Measurements from ENCODE around the gene PRKG2.

The PRKG2 gene

DNA sequence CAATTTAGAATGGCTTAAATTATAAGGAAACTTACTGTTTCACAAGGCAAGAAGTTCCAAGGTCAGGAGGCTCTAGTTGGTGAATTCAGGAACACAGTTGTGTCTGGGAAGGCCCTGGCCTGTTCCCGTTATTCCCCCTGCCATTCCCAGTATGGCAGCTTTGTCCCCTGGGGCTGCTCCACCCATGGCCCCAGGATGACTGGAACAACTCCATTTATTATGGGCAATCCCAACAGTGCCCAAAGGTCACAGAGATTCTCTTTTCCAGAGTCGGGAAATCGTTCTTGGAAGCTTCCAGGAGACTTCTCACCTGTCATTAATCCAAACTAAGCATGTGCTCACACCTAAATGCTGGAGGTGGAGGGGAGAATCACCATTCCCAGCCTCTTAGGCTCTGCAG is 2.8 kb upstream of the PRKG2 start:
- no peak for DNase-seq (ENCODE audit: low spot score)

DNA sequence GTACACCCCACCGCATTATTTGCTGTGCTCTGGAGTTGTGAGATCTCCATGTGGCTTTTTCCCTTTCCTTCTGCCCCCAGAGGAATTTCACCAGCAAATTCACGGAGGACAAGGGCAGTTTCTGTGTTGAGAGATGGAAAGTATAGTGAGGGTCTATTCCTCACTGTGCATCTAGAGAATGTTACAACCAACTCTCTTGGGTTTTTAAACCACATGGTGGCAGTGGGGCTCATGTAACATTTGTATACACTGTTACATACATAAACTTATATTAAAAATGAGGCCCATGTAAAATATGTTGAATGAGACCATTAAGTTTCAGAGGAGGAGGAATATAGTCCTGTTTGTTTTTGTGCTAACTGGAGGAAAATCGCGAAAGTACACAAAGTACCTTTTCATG is 909 bp upstream of the PRKG2 start:
- no peak for DNase-seq (ENCODE audit: low spot score)

DNA sequence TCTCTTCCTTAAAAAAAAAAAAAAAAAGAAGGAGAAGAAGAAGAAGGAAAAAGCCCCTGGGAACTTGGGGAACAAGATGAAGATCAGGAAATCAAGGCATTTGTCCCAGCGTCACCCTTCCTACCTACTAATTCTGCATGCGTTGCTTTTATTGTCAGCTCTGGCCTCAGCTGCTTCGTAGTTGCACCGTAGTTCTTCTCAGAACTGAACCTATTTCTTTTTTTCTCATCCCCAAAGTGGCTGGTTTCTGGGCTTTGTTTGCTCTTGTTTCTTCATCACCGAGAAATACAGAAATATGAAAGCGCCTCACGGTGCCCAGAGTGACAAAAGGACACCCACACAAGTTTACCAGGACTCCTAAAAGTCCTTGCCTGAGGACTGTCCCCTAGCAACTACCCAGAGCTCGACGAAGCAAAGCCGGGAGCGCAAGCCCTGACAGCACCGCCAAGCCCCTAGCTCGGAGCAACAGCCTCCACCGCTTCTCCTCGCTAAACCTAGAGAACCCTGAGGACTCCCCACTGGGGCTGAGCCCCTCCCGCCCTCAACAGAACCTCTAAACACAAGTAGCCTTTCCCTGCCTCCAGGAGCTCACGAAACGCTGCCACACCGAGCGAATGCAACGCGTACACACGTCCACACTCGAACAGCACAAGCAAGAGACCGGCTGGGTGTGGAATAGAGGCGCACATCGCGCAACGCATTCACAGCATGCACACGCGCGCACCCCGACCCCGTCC is 710 bp downstream of the PRKG2 start:
- DNase-seq (ENCODE audit: low spot score): peak; percentile 59

DNA sequence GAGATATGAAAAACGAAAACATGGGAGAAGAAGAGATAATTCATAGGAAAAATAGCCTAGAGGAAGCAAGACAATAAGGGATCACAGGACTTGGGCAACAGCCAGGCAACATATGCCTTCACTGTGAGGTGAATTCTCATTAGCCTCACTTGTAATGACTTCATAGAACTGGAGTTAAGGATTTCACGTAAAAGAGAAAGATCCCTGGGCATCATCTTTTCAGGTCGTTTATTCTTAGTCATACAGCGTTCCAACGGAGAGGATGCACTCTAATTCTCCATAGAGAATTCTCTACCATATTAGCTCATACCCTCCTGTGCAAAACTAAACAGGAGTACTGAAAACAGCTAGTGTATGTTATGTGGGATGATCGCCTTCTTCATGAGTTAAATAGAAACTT is 1.4 kb downstream of the PRKG2 start:
- no peak for DNase-seq (ENCODE audit: low spot score)

DNA sequence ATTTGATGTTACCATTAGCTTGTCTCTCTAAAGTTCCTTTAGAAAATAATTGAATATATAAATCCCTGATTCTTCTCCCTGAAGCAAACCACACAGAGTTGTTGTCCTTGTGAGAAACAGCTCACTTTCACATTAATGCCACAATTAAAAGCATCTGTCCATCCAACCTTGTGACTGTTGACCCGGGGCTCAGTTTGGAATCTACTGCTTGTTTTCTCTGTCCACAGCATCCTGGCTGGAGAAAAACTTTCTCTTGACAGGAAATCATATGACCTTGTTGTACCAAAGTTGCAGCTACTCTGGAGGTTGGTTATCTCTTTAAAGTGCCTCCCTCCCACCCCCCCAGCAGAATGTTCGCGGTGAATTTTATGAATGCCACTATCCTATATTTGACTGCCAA is 3.1 kb downstream of the PRKG2 start:
- no peak for DNase-seq (ENCODE audit: low spot score)

DNA sequence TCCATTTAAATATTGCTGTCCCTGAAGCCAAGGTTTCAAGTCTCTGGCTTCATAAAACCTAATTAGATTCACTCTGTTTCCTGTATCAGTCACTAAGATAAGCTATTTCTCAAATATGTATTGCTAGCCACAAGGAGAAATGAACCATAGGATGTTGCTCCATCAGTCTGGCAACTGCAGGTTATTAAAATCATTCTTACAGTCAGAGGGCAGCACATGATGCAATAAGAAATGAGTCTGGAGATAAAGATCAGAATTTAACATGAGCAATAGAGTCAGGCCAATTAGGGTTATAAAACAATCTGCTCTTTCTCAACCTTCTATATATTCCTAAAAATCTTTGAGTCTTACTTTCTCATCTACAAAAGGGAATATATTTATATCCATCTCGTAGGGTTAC is 7.2 kb downstream of the PRKG2 start:
- no peak for DNase-seq (ENCODE audit: low spot score)

DNA sequence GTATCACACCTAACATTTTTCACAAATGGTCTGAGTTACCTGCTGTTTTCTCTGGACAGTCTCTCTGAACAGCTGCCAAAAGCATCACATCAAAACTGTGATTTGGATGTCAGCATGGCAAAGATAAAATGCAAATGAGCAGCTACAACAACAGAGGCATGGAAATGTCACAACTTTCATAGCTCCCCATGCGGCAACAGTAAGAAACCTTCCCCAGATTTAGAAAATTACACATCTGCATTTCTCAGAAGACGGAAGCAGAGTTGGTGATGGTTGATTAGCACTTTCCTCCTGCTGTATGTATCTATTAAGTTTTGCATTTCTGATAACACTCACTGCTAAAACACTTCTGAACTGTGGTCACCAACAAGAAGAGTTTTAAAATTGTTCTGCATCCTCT is 9.7 kb downstream of the PRKG2 start:
- no peak for DNase-seq (ENCODE audit: low spot score)

DNA sequence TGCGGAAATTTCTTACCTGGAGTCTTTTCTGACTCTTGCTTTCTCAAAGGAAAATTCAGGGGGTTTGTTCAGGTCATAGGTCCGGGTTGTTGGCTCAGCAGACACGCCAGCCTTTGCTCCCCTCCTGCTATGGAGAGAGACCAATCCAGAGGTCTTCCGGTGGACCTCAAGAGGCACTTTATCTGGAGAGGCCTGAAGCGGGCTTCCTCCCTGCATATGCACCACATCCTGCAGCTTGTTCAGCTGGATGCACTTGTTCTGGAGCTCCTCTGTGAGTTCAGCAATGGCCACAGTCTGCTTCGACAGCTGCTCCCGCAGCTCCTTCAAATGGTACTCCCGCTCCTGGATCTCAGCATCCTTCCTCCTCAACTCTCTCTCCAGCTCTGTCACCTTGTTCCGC is 10.5 kb downstream of the PRKG2 start:
- no peak for DNase-seq (ENCODE audit: low spot score)

DNA sequence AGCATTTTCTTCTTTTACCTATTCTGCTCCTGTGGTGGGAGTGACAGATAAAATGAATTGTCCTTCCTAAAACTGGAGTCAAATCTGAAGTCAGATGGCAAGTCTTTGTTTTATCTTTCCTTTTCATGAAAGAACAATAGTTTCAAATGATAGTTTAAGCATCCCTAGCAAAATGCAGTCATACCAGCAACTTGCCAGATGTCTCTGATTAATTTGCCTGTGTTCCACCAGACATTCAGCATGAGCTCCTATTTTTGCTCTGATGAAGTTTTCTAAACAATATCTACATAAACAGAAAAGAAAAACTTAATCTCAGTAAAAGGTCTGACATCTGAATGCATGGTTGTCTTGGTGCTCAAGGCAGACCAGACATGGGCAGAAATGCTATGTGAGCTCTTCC is 15.2 kb downstream of the PRKG2 start:
- no peak for DNase-seq (ENCODE audit: low spot score)

DNA sequence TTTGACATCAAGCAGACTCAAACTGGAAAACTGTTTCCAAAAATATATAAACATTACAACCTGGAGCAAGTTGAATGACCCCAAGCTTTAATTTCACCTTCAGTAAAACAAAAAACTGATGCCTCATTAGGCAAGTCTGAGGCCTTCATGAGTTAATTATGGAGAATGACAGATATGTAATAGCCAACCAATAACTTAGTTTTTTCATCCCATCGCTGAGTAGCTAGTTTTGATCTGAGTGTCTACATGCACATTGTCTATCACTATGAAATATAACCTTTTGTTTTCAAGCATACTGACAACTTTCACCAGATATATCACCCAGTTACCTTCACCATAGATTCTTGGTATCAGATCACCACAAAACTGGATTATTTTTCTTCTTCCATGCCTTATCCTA is 16.4 kb downstream of the PRKG2 start:
- DNase-seq (ENCODE audit: low spot score): no peak

DNA sequence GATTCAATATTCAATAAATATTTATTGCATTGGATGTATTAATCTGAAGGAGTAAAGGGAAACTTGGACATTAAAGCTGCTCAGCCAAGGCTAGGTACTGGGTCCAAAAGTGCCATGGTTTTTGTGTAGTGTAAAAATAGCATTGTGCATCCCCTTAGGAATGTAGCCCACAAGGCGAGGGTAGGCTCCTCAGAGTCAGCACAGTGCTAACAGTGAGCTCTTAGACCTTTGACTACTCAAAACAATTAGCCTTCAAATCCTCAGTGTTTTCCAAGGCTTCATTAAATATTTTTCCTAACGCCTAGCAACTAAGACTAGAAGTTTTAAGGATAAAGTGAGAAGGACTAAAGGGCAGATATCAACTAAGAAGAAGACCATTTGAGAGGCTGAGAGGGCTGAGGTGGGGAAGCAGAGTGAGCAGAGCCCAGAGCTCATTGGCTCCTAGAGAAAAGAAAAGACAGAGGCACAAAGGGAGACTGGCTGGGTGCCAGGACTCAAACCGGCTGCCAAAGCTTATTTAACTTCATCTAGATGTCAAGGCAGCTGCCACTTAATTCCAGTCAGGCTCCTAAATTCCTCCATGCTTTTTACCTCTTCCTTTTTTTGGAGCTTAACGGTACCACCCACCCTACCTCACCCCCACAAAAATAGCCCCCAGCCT is 17.0 kb downstream of the PRKG2 start:
- no peak for DNase-seq (ENCODE audit: low spot score)

DNA sequence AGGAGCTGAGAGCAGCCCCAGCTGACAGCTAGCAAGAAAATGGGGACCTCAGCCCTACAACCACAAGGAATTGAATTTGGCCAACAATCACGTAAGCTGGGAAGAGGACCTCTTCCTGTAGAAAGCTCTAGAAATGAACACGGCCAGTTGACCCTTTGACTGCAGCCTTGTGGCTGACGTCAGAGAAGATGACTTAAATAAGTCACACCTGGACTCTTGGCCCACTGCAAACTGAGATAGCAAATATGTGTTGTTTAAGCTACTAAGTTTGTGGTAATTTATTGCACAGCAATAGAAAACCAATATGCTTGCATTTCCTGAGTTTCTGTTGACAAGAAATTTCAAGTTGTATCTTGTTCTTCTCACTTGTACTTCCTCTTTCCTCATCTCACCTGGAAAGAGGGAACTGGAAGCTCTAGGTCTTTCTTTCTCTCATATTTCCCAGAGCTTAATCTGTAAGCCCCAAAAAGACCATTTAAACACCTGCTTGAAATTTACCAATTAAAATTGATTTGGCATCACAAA is 18.8 kb downstream of the PRKG2 start:
- DNase-seq (ENCODE audit: low spot score): no peak

DNA sequence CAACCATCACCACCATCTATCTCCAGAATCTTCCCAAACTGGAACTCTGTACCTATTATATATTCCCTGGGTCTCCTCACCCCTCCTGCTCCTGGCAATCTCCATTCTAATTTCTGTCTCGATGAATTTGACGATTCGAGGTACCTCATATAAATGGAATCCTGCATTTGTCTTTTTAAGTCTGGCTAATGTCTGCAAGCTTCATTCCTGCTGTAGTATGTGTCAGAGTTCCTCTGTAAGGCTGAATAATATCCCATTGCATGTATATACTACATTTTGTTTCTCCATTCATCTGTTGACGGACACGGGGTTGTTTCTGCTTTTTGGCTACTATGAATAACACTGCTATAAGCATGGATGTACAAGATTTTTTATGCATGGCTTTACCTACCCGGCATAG is 19.5 kb downstream of the PRKG2 start:
- no peak for DNase-seq (ENCODE audit: low spot score)

DNA sequence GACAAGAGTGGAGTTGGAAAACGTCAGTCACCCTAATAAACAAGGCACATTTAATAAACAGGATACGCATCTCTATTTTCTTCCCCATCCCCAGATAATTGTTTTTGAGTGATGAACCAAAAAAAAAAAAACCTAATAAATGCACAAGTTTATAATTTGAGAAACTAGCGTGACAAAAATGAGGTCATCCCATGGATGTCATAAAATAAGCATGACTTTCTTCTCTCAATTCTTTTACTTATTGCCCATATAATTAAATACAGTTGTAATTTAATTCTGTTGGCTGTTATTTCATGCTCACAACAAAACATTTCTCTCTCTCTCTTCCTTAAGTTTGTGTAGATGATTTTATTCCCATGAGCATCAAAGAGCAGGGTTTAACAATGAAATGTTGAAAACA is 20.7 kb downstream of the PRKG2 start:
- DNase-seq (ENCODE audit: low spot score): no peak

DNA sequence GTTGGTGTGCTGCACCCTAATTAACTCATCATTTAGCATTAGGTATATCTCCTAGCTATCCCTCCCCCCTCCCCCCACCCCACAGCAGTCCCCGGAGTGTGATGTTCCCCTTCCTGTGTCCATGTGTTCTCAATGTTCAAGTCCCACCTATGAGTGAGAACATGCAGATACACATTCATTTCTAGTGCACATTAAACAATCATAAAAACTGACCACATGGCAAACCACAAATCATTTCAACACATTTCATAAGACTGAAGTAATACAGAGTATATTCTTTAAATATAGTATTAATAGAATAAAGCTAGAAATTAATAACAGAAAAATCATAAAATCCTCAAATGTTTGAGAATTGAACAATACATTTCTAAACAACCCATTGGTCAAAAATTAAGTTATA is 34.1 kb downstream of the PRKG2 start:
- DNase-seq (ENCODE audit: low spot score): no peak

DNA sequence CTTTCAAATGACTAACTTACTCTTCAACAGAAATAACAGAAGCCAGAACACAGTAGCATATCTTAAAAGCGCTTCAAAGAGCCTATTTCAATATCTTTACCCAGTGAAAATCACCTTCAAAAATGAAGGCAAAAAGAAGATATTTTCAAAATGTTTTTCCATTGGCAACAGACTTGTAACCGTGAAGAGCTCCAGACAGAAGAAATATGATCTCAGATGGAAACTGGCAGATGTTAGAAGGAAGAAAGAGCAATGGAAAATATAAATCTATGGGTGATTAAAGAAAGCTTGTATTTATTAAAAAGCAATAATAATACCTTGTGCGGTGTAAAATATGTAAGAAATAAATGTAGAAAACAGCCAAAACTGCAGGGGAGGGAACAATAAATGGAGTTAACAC is 35.7 kb downstream of the PRKG2 start:
- DNase-seq (ENCODE audit: low spot score): no peak

DNA sequence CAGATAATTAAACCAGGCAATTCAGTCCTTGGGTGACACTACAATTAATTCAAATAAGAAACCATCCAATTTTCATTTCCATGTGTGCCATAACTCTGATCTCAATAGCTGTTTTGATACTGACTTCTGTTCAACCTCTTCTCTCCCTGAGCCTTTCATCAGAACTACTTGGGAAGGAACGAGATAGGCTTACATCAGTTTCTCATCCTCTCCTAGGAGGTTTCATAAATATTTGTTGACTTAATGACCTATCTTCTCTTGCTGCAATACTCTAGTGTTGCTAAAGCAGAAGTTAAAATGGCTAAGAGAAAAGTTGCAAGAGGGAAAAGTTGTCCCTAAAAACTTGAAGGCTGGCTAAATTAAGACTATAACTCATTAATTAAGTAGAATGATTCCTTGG is 41.8 kb downstream of the PRKG2 start:
- no peak for DNase-seq (ENCODE audit: low spot score)

DNA sequence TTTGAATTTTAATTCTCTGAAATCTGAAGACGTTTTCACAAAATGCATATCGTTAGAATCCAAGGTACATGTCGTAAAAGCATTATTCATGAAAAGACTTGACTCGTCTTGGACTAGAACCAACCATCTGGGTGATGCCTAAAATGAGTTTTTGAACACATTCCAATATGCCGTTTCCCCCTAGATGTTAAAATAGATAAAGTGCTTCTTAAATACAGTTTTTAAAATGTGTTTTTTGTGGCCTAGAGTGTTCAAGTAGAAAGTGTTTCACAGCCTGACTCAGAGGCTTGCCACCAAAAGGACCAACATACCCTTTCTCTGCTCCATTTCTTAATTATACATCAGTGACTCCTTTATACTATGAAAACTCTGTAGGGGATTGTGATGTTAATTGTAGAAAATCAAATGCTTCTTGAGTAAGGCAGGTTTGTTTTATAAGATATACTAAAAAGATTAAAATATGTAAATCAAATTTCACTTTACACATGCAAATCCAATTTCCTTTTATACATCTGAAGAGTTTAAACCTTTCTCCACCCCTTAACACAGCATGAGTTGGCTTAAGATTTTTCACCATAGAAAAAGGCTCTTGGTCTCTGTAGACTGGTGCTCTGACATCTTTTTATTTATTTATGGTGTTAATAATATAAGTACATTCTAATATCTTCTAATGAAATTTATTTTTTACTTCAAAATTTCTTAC is 48.4 kb downstream of the PRKG2 start:
- no peak for DNase-seq (ENCODE audit: low spot score)

DNA sequence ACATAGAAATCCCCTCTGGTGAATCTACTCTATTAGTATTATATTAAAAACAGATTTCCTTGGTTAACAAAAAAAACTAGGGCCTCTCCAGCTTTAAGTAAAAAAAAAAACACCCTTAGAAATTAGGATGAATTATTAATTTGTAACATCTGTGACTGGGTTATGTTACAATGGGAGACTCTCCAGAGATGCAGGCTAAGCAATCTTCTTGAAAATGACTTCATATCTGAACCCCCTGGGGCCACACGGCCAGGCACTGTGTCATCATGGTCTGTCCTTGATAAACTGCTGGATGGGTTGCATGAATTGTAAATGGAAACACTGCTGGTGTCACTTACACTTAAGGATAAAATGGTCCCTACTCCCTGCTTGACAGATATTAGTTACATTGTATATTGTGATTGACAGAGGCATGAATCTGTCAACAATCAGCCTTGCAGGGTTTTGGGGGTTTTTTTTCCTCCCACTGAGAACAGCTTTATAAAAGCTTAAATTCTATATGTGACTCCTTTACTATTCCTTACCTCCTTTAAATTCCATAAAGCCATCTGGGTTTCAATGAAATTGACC is 49.1 kb downstream of the PRKG2 start:
- DNase-seq (ENCODE audit: low spot score): no peak

DNA sequence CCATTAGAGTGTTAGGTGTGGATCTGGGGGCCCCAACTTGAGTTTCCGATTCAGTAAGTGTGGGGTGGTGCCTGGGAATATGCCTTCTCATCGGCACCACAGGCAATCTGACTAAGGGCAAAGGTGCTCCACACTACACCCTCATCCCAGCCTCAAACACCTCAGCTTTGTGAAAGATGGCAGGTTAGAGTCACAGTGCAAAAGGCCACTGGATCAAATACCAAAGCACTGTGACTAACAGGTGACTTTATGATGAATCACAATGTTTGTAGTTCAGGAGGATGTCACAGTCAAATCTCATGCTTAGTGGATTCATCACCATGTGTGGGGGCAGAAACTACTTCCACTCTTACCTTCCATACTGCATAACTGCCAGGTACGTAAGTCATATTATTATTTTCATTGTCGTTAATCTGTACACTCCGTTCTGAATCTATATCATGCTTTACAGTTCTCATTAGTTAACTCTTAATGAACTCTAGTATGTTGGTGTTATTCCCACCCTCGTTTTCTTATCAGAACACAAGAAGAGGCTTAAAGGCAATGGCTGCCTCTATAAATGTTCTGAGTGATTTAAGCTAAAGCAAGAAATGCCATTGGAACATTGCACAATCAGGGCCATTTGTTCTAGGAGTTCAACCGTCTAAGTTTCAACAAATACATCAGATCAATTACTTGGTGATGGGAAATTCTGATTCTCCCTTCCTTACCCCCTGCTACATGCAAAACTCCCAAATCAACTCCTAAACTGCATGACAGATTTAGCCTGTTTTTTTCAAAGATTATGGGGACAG is 50.2 kb downstream of the PRKG2 start:
- DNase-seq (ENCODE audit: low spot score): no peak

DNA sequence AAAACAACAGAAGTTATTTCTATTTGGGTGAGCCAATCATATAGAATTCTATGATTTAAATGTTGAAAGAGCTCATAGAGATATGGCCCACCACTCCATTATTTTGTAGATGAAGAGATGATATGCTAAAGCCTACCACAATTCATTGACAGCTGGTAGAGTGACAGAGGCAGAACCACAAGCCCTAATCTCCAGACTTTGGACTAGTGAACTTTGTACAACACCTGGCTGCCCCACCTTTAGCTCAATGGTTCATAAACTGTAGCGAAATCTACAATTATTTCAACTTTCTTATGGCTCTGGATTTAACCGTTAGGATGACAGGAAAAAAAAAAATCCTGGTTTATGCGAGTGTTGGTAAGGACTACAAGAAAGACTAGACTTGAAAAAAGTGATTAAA is 50.9 kb downstream of the PRKG2 start:
- no peak for DNase-seq (ENCODE audit: low spot score)

All from iPS-NIHi11 (cell line).